ENCODE results near the gene MAFB. TPM values are rescaled to one million over a fixed set of nuclear protein-coding genes. Genes with fewer than 3 reads are reported as not detected.

MAFB gene
- total RNA-seq, 1 experiment from 2014 or later: 0.17 TPM

DNA sequence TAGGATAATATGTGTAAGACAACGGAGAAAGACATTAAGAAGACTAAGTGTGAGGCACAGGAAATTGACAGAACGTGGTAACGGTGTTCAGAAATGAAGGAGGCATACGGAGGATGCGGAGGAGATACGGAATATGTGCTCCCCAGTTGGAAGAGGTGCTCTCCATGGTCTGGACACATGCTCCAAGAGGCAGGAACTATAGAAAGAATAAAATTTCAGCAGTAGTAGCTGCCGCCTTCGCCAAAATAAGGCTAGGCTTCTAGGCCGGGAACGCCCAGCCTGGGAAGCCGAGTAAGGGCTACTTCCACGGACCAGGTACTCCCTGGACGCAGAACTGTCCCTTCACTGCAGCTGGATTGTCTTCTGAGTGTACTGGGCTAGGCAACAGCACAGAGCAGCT lies 7.4 kb downstream of the MAFB start:
- intact Hi-C loops (cut with micrococcal nuclease; ENCODE audit: unreplicated experiment): no loop called here

GRCh38 chr20:40681165-40681564 lies 7.9 kb downstream of the MAFB start:
- CTCF ChIA-PET: no interaction called here
- Mint-ChIP-seq H3K4me3 (ENCODE audit: low read depth, unreplicated experiment) (no peak overlapping the region), H3K36me3 (ENCODE audit: insufficient read depth, unreplicated experiment) (no peaks in the 10 kb centered on the region), H3K27ac (ENCODE audit: unreplicated experiment) (no peak overlapping the region), H3K4me1 (ENCODE audit: low read depth, unreplicated experiment) (no peaks in the 10 kb centered on the region), H3K9me3 (ENCODE audit: low read depth, unreplicated experiment) (no peaks in the 10 kb centered on the region), H3K27me3 (ENCODE audit: unreplicated experiment) (peaks cover 100% of the 10 kb centered on the region)
- TF ChIP-seq, protein P1, sequence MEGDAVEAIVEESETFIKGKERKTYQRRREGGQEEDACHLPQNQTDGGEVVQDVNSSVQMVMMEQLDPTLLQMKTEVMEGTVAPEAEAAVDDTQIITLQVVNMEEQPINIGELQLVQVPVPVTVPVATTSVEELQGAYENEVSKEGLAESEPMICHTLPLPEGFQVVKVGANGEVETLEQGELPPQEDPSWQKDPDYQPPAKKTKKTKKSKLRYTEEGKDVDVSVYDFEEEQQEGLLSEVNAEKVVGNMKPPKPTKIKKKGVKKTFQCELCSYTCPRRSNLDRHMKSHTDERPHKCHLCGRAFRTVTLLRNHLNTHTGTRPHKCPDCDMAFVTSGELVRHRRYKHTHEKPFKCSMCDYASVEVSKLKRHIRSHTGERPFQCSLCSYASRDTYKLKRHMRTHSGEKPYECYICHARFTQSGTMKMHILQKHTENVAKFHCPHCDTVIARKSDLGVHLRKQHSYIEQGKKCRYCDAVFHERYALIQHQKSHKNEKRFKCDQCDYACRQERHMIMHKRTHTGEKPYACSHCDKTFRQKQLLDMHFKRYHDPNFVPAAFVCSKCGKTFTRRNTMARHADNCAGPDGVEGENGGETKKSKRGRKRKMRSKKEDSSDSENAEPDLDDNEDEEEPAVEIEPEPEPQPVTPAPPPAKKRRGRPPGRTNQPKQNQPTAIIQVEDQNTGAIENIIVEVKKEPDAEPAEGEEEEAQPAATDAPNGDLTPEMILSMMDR (IDR thresholded peaks at IDR 0.05; ENCODE audit: unreplicated experiment): no peak
- BruUV-seq (replicated peaks): no TSS peak
- intact Hi-C loops (cut with micrococcal nuclease; ENCODE audit: unreplicated experiment): no loop called here
- DNase-seq: no peak

More for the DNA sequence above, 7.4 kb downstream of the MAFB start:
- CTCF ChIA-PET: no interaction called here
- no peak for DNase-seq
- Mint-ChIP-seq H3K36me3 (ENCODE audit: insufficient read depth, unreplicated experiment) (no peaks in the 10 kb centered on the region), H3K4me3 (ENCODE audit: low read depth, unreplicated experiment) (no peak overlapping the region), H3K9me3 (ENCODE audit: low read depth, unreplicated experiment) (no peaks in the 10 kb centered on the region), H3K27me3 (ENCODE audit: unreplicated experiment) (peaks cover 100% of the 10 kb centered on the region), H3K27ac (ENCODE audit: unreplicated experiment) (no peak overlapping the region), H3K4me1 (ENCODE audit: low read depth, unreplicated experiment) (no peaks in the 10 kb centered on the region)
- BruUV-seq (replicated peaks): no TSS peak
- TF ChIP-seq, protein P1 (IDR thresholded peaks at IDR 0.05; ENCODE audit: unreplicated experiment): no peak

GRCh38 chr20:40680161-40680959 lies 8.7 kb downstream of the MAFB start:
- Mint-ChIP-seq H3K4me3 (ENCODE audit: low read depth, unreplicated experiment) (no peak overlapping the region), H3K4me1 (ENCODE audit: low read depth, unreplicated experiment) (no peaks in the 10 kb centered on the region), H3K27ac (ENCODE audit: unreplicated experiment) (no peak overlapping the region), H3K9me3 (ENCODE audit: low read depth, unreplicated experiment) (no peaks in the 10 kb centered on the region), H3K36me3 (ENCODE audit: insufficient read depth, unreplicated experiment) (no peaks in the 10 kb centered on the region), H3K27me3 (ENCODE audit: unreplicated experiment) (peaks cover 100% of the 10 kb centered on the region)
- intact Hi-C loops (cut with micrococcal nuclease; ENCODE audit: unreplicated experiment): no loop called here
- no TSS peak for BruUV-seq (replicated peaks)
- CTCF ChIA-PET: no interaction called here
- TF ChIP-seq, protein P1 (IDR thresholded peaks at IDR 0.05; ENCODE audit: unreplicated experiment): no peak
- no peak for DNase-seq

- H3K27ac Mint-ChIP-seq (ENCODE audit: unreplicated experiment): no peak overlapping the region
- H3K36me3 Mint-ChIP-seq (ENCODE audit: insufficient read depth, unreplicated experiment): no peaks in the 10 kb centered on the region
- no peaks in the 10 kb centered on the region for H3K4me1 Mint-ChIP-seq (ENCODE audit: low read depth, unreplicated experiment)
- TF ChIP-seq, protein P1 (IDR thresholded peaks at IDR 0.05; ENCODE audit: unreplicated experiment): no peak
- BruUV-seq (replicated peaks): no TSS peak
- no peak for DNase-seq
- CTCF ChIA-PET: interaction anchor here (0.6 kb wide), 1 partner anchor 15 kb away, joined by 13 read pairs; no protein-coding TSS in a partner anchor
- intact Hi-C loops (cut with micrococcal nuclease; ENCODE audit: unreplicated experiment): no loop called here
- H3K9me3 Mint-ChIP-seq (ENCODE audit: low read depth, unreplicated experiment): no peaks in the 10 kb centered on the region
- H3K4me3 Mint-ChIP-seq (ENCODE audit: low read depth, unreplicated experiment): no peak overlapping the region
- H3K27me3 Mint-ChIP-seq (ENCODE audit: unreplicated experiment): peaks cover 94% of the 10 kb centered on the region
These were observed 9.9 kb downstream of the MAFB start for GRCh38 chr20:40679184-40679583.
